ENCODE data around the gene TEX14.

TEX14 gene

DNA sequence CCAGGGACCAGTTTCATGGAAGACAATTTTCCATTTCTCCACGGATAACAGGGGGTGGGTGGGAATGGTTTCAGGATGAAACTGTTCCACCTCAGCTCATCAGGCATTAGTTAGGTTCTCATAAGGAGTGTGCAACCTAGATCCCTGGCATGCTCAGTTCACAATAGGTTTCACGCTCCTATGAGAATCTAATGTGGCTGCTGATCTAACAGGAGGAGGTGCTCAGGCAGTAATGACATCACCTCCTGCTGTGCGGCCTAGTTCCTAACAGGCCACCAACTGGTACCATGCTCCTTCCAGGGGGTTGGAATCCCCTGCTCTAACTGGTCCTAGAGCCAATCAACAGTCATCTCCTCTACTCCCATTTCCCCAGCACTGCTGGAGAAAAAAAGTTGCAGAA is 19.9 kb downstream of the TEX14 start:
- no peak overlapping the region for H3K27ac ChIP-seq
- TF ChIP-seq, protein P1, sequence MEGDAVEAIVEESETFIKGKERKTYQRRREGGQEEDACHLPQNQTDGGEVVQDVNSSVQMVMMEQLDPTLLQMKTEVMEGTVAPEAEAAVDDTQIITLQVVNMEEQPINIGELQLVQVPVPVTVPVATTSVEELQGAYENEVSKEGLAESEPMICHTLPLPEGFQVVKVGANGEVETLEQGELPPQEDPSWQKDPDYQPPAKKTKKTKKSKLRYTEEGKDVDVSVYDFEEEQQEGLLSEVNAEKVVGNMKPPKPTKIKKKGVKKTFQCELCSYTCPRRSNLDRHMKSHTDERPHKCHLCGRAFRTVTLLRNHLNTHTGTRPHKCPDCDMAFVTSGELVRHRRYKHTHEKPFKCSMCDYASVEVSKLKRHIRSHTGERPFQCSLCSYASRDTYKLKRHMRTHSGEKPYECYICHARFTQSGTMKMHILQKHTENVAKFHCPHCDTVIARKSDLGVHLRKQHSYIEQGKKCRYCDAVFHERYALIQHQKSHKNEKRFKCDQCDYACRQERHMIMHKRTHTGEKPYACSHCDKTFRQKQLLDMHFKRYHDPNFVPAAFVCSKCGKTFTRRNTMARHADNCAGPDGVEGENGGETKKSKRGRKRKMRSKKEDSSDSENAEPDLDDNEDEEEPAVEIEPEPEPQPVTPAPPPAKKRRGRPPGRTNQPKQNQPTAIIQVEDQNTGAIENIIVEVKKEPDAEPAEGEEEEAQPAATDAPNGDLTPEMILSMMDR (conservative IDR thresholded peaks at IDR 0.05) = no peak

DNA sequence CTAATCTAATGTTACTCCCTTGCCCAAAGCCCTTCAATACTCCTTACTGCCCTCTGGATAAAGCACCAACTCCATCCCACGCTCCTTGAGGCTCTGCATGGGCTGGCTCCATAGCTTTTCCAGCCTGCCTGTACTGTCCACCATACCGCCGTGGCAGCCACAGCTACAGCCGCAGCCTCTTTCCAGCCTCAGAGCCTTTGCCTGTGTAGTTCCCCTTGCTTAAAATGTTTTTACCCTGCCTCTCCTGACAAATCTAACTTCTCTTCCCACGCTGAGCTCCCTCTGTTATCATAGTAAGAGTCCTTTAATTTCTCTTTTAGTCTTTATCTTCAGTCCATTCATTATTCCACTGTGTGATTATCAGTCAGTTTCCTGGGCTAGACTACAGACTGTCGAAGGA is 22.0 kb downstream of the TEX14 start:
- H3K27ac ChIP-seq = no peak overlapping the region
- TF ChIP-seq, protein P1 (conservative IDR thresholded peaks at IDR 0.05) = no peak

DNA sequence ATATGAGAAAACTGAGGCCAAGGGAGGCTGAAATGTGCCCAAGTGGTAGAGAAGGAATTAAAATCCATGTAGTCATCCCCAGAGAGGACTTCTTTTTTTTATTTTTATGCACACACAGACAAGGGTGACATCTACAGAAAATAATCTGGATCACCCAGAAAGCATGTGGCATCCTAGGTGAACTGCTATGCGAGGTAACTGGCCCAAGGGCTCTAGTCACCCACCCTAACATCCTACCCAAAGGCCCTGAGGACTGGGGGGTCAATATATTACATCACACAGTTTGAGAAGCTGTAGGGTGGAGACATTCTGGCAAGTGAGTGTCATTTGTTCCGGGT is 23.3 kb downstream of the TEX14 start:
- TF ChIP-seq, protein P1 (conservative IDR thresholded peaks at IDR 0.05) = no peak
- no peak overlapping the region for H3K27ac ChIP-seq

DNA sequence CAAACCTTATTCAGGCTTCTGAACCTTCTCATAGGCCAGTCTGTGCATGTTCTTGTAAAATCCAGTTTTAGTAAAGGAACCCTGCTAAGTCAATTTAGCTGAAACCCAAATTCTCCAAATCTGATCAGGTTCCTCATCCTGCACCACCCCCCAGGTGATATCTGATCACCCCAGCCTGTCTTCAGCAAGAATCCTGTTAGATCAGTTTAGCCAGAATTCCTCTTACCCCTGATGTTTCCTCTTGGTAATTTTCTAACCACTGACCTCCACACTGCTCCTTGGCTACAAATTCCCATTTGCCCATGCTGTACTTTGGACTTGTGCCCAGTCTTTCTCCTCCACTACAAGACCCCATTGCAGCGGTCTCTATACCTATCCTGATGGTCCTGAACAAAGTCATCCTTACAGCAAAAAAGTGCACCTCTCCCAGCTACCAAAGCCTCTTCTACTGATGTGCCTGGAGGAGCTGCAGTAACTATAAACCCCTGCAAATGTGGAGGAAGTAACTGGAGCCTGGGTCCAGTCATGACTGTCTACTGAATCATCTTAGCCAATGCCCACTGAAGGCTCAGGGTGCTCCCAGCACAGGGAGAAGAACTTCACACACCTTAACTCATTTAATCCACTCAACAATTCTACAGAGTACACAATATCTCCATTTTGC is 23.8 kb downstream of the TEX14 start:
- TF ChIP-seq, protein P1 (conservative IDR thresholded peaks at IDR 0.05) = no peak
- H3K27ac ChIP-seq = peak overlapping the region; percentile 89

DNA sequence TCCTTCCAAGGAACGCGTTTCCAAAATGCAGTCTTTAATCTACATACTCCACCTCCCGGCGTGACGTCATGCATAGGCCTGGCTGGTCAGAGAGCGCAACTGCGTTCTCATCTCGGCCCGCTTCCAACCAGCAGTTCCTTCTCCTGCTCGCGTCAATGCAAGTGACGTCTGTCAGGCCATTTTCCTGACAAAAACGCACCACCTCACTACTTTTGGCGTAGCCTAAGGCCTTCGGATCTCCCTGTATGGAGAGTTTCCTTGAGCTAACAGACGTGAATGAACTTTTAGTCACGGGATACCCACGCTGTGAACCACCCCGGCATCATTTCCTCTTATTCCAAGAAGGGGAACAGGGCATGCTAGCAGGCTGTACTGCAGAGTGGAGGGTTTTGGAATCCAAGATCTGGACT is 25.0 kb downstream of the TEX14 start:
- H3K27ac ChIP-seq = peak overlapping the region; percentile 89
- TF ChIP-seq, protein P1 (conservative IDR thresholded peaks at IDR 0.05) = no peak

DNA sequence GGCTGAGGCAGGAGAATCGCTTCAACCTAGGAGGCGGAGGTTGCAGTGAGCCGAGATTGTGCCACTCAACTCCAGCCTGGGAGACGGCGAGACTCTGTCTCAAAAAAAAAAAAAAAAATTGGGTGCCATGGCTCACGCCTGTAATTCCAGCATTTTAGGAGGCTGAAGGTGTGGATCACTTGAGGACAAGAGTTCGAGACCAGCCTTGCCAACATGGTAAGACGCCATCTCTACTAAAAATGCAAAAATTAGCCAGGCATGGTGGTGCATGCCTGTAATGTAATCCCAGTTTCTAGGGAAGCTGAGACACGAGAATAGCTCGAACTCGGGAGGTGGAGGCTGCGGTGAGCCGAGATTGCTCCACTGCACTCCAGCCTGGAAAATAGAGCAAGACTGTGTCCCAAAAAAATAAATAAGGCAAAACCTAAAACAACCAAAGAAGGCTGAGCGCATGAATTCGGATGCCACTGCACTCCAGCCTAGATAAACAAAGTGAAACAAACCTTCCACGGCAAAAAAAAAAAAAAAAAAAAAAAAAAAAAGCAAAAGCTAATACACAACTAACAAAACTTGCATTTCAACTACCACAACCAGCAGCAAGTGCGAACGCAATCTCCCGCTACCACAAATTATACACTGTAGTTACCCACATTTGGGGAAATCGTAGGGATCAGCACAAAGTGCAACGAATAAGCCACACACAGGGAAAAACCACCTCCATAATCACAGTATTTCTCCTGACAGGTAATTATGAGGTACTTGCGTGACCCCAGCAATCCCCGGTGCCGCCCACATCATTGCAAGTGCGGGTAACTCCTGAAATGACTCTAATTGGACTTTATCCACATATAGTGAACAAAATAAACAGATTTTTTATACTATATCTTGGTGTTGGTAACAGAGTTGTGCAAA is 25.6 kb downstream of the TEX14 start:
- H3K27ac ChIP-seq = peak overlapping the region; percentile 89
- TF ChIP-seq, protein P1 (conservative IDR thresholded peaks at IDR 0.05) = no peak

DNA sequence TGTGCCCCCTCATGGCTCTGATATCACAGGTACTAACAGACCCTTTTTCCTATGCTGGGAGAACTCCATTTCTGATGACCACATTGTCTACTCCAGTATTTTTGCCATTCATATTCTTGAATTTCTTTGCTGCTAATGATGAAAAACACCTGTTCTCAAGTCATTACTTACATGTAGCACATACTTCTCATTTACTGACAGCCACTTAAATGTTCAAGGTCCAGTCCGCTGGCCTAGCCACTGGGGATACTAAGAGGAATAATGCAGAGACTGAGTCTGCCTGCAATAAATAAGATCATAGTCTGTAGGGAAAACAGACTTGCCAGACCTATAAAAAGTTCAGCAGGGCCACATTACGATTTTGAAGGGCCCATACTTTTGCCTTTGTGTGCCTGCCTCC is 27.5 kb downstream of the TEX14 start:
- no peak overlapping the region for H3K27ac ChIP-seq
- TF ChIP-seq, protein P1 (conservative IDR thresholded peaks at IDR 0.05) = no peak

Data from VCaP (cell line).